Measurements from ENCODE around the gene TRPM5. TPM values are rescaled to one million over a fixed set of nuclear protein-coding genes. Genes with fewer than 3 reads are reported as not detected.

Gene TRPM5
- total RNA-seq, 1 donor from 2014 or later = not detected

- intact Hi-C loops (cut with micrococcal nuclease) = loop anchor here (10.0 kb wide), 1 partner anchor 222 kb away; no protein-coding TSS in a partner anchor
- ATAC-seq (no peak), DNase-seq (peak; percentile 3)
Observed at GRCh38 chr11:2416765-2417164, 27.5 kb downstream of the TRPM5 start.

GRCh38 chr11:2415601-2416380 lies 28.5 kb downstream of the TRPM5 start:
- ATAC-seq (no peak), DNase-seq (no peak)
- intact Hi-C loops (cut with micrococcal nuclease) = loop anchor here (10.0 kb wide), 1 partner anchor 221 kb away; no protein-coding TSS in a partner anchor

GRCh38 chr11:2415171-2415570 lies 29.1 kb downstream of the TRPM5 start:
- ATAC-seq (no peak), DNase-seq (no peak)
- intact Hi-C loops (cut with micrococcal nuclease) = loop anchor here (10.0 kb wide), 1 partner anchor 220 kb away; no protein-coding TSS in a partner anchor

GRCh38 chr11:2414616-2415015 lies 29.7 kb downstream of the TRPM5 start:
- intact Hi-C loops (cut with micrococcal nuclease) = loop anchor here (10.0 kb wide), 1 partner anchor 220 kb away; no protein-coding TSS in a partner anchor
- no peak for ATAC-seq
- DNase-seq = no peak

- intact Hi-C loops (cut with micrococcal nuclease) = loop anchor here (10.0 kb wide), 1 partner anchor 219 kb away; no protein-coding TSS in a partner anchor
- no peak for ATAC-seq
- DNase-seq = no peak
Observed at GRCh38 chr11:2413742-2414579, 30.4 kb downstream of the TRPM5 start.

GRCh38 chr11:2412323-2412722 lies 32.0 kb downstream of the TRPM5 start:
- intact Hi-C loops (cut with micrococcal nuclease) = loop anchor here (10.0 kb wide), 1 partner anchor 218 kb away; no protein-coding TSS in a partner anchor
- no peak for ATAC-seq
- no peak for DNase-seq

- ATAC-seq (no peak), DNase-seq (no peak)
- intact Hi-C loops (cut with micrococcal nuclease) = loop anchor here (10.0 kb wide), 1 partner anchor 217 kb away; no protein-coding TSS in a partner anchor
Observed at GRCh38 chr11:2411446-2412305, 32.6 kb downstream of the TRPM5 start.

- DNase-seq (no peak), ATAC-seq (no peak)
- intact Hi-C loops (cut with micrococcal nuclease) = loop anchor here (10.0 kb wide), 1 partner anchor 216 kb away; no protein-coding TSS in a partner anchor
Observed at GRCh38 chr11:2410616-2411015, 33.7 kb downstream of the TRPM5 start.

GRCh38 chr11:2409611-2410468 lies 34.5 kb downstream of the TRPM5 start:
- intact Hi-C loops (cut with micrococcal nuclease) = loop anchor here (10.0 kb wide), 1 partner anchor 215 kb away; no protein-coding TSS in a partner anchor
- ATAC-seq = no peak
- no peak for DNase-seq

- intact Hi-C loops (cut with micrococcal nuclease) = no loop called here
- no peak for DNase-seq
- ATAC-seq = no peak
Observed at GRCh38 chr11:2409126-2409525, 35.2 kb downstream of the TRPM5 start.

GRCh38 chr11:2408671-2409070 lies 35.6 kb downstream of the TRPM5 start:
- DNase-seq (no peak), ATAC-seq (no peak)
- intact Hi-C loops (cut with micrococcal nuclease) = no loop called here

GRCh38 chr11:2406878-2407410 lies 37.4 kb downstream of the TRPM5 start:
- ATAC-seq = no peak
- intact Hi-C loops (cut with micrococcal nuclease) = no loop called here
- no peak for DNase-seq

- no peak for ATAC-seq
- intact Hi-C loops (cut with micrococcal nuclease) = no loop called here
- no peak for DNase-seq
Observed at GRCh38 chr11:2406451-2406850, 37.9 kb downstream of the TRPM5 start.

GRCh38 chr11:2404735-2405196 lies 39.5 kb downstream of the TRPM5 start:
- DNase-seq (no peak), ATAC-seq (no peak)
- intact Hi-C loops (cut with micrococcal nuclease) = no loop called here

- ATAC-seq (no peak), DNase-seq (no peak)
- intact Hi-C loops (cut with micrococcal nuclease) = no loop called here
Observed at GRCh38 chr11:2402890-2403645, 41.2 kb downstream of the TRPM5 start.

- ATAC-seq (no peak), DNase-seq (no peak)
- intact Hi-C loops (cut with micrococcal nuclease) = no loop called here
Observed at GRCh38 chr11:2402106-2402505, 42.2 kb downstream of the TRPM5 start.

GRCh38 chr11:2401436-2401984 lies 42.8 kb downstream of the TRPM5 start:
- intact Hi-C loops (cut with micrococcal nuclease) = no loop called here
- no peak for DNase-seq
- no peak for ATAC-seq
